ENCODE results near the gene S1PR4. TPM values are rescaled to one million over a fixed set of nuclear protein-coding genes. Genes with fewer than 3 reads are reported as not detected.
"Not testable (repeated sequence)": the region's sequence is repeated elsewhere in the genome, so short reads cannot be mapped to it uniquely, and the experiment has no call there.

The S1PR4 gene
- total and polyA plus RNA-seq, 2 experiments from 2014 or later = 0.24 TPM; not detected in 1

DNA sequence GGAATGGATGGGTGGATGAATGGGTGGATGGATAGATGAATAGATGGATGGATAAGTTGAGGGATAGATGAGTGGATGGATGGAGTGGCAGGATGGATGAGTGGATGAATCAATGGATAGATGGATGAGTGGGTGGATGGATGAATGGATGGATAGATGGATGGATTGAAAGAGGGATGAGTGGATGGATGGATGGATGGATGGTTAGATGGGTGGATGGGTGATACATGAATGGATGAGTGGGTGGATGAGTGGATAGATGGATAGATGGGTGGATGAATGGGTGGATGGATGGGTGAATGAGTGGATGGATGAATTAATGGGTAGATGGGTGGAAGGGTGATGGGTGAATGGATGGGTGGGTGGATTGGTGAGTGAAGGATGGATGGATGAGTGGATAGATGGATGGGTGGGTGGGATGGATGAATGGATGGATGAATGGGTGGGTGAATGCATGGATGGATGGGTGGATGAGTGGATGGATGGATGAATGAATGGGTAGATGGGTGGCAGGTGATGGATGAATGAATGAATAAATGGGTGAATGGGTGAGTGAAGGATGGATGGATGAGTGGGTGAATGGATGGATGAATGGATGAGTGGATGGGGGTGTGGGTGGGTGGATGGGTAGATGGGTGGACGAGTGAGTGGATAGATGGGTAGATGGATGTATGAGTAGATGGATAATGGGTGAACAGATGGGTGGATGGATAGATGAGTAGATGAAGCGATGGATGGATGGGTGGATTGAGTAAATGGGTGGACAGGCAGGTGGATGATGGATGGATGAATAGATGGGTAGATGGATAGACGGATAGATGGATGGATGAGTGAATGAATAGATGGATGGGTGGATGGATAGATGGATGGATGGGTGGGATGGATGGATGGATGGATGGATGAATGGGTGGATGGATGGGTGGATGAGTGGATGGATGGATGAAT lies 25.0 kb upstream of the S1PR4 start:
- H3K4me1 Mint-ChIP-seq = peaks cover 5% of the 10 kb centered on the region; the same call in 2 of the 3 replicates
- no peaks in the 10 kb centered on the region for H3K79me2 ChIP-seq (replicated peaks; ENCODE audit: insufficient read depth)
- H3K36me3 Mint-ChIP-seq (ENCODE audit: low read depth) = no peaks in the 10 kb centered on the region
- ATAC-seq (no peak), DNase-seq (ENCODE audit: low spot score) (no peak)
- no peak overlapping the region for H3K4me3 ChIP-seq
- H3K4me2 ChIP-seq = no peak overlapping the region
- H3K36me3 ChIP-seq (ENCODE audit: insufficient read depth) = no peaks in the 10 kb centered on the region
- 0 out of 2 replicates have a peak, but pooled peaks cover 4% of the 10 kb centered on the region for H3F3A ChIP-seq (replicated peaks; ENCODE audit: low read depth)
- H3K27ac ChIP-seq (ENCODE audit: low read depth) = no peak overlapping the region
- no peaks in the 10 kb centered on the region; the same call in 2 of the 3 replicates for H3K9me3 Mint-ChIP-seq
- H2AFZ ChIP-seq = no peak overlapping the region
- H3K4me3 Mint-ChIP-seq = no peak overlapping the region
- no peak overlapping the region for H3K27ac Mint-ChIP-seq
- H3K9me2 ChIP-seq (ENCODE audit: insufficient read depth) = peaks cover 8% of the 10 kb centered on the region; the same call in 1 of the 2 replicates
- H3K27me3 ChIP-seq (ENCODE audit: insufficient read depth) = no peaks in the 10 kb centered on the region
- peaks cover 9% of the 10 kb centered on the region for H3K27me3 Mint-ChIP-seq (ENCODE audit: insufficient read depth, low read depth, poor library complexity)
- H4K20me1 ChIP-seq (replicated peaks; ENCODE audit: insufficient read depth) = no peaks in the 10 kb centered on the region
- TF ChIP-seq JUNB (IDR thresholded peaks at IDR 0.05; ENCODE audit: unreplicated experiment) = no peak
- no peak for TF ChIP-seq POLR2AphosphoS5 (IDR thresholded peaks at IDR 0.05; ENCODE audit: low read depth)
- TF ChIP-seq, protein P1, sequence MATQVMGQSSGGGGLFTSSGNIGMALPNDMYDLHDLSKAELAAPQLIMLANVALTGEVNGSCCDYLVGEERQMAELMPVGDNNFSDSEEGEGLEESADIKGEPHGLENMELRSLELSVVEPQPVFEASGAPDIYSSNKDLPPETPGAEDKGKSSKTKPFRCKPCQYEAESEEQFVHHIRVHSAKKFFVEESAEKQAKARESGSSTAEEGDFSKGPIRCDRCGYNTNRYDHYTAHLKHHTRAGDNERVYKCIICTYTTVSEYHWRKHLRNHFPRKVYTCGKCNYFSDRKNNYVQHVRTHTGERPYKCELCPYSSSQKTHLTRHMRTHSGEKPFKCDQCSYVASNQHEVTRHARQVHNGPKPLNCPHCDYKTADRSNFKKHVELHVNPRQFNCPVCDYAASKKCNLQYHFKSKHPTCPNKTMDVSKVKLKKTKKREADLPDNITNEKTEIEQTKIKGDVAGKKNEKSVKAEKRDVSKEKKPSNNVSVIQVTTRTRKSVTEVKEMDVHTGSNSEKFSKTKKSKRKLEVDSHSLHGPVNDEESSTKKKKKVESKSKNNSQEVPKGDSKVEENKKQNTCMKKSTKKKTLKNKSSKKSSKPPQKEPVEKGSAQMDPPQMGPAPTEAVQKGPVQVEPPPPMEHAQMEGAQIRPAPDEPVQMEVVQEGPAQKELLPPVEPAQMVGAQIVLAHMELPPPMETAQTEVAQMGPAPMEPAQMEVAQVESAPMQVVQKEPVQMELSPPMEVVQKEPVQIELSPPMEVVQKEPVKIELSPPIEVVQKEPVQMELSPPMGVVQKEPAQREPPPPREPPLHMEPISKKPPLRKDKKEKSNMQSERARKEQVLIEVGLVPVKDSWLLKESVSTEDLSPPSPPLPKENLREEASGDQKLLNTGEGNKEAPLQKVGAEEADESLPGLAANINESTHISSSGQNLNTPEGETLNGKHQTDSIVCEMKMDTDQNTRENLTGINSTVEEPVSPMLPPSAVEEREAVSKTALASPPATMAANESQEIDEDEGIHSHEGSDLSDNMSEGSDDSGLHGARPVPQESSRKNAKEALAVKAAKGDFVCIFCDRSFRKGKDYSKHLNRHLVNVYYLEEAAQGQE (IDR thresholded peaks at IDR 0.05; ENCODE audit: unreplicated experiment) = no peak
- TF ChIP-seq, protein P2, sequence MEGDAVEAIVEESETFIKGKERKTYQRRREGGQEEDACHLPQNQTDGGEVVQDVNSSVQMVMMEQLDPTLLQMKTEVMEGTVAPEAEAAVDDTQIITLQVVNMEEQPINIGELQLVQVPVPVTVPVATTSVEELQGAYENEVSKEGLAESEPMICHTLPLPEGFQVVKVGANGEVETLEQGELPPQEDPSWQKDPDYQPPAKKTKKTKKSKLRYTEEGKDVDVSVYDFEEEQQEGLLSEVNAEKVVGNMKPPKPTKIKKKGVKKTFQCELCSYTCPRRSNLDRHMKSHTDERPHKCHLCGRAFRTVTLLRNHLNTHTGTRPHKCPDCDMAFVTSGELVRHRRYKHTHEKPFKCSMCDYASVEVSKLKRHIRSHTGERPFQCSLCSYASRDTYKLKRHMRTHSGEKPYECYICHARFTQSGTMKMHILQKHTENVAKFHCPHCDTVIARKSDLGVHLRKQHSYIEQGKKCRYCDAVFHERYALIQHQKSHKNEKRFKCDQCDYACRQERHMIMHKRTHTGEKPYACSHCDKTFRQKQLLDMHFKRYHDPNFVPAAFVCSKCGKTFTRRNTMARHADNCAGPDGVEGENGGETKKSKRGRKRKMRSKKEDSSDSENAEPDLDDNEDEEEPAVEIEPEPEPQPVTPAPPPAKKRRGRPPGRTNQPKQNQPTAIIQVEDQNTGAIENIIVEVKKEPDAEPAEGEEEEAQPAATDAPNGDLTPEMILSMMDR (conservative IDR thresholded peaks at IDR 0.05; ENCODE audit: low read depth in 2 of 2) = no peak
- TF ChIP-seq NANOG (IDR thresholded peaks at IDR 0.05; ENCODE audit: borderline replicate concordance) = no peak
- no peak for TF ChIP-seq ZNF331 (CRISPR knock-in tag; IDR thresholded peaks at IDR 0.05; ENCODE audit: low read depth)
- TF ChIP-seq EZH2 (IDR thresholded peaks at IDR 0.05; ENCODE audit: low read depth, unreplicated experiment) = no peak
- TF ChIP-seq, protein P3, sequence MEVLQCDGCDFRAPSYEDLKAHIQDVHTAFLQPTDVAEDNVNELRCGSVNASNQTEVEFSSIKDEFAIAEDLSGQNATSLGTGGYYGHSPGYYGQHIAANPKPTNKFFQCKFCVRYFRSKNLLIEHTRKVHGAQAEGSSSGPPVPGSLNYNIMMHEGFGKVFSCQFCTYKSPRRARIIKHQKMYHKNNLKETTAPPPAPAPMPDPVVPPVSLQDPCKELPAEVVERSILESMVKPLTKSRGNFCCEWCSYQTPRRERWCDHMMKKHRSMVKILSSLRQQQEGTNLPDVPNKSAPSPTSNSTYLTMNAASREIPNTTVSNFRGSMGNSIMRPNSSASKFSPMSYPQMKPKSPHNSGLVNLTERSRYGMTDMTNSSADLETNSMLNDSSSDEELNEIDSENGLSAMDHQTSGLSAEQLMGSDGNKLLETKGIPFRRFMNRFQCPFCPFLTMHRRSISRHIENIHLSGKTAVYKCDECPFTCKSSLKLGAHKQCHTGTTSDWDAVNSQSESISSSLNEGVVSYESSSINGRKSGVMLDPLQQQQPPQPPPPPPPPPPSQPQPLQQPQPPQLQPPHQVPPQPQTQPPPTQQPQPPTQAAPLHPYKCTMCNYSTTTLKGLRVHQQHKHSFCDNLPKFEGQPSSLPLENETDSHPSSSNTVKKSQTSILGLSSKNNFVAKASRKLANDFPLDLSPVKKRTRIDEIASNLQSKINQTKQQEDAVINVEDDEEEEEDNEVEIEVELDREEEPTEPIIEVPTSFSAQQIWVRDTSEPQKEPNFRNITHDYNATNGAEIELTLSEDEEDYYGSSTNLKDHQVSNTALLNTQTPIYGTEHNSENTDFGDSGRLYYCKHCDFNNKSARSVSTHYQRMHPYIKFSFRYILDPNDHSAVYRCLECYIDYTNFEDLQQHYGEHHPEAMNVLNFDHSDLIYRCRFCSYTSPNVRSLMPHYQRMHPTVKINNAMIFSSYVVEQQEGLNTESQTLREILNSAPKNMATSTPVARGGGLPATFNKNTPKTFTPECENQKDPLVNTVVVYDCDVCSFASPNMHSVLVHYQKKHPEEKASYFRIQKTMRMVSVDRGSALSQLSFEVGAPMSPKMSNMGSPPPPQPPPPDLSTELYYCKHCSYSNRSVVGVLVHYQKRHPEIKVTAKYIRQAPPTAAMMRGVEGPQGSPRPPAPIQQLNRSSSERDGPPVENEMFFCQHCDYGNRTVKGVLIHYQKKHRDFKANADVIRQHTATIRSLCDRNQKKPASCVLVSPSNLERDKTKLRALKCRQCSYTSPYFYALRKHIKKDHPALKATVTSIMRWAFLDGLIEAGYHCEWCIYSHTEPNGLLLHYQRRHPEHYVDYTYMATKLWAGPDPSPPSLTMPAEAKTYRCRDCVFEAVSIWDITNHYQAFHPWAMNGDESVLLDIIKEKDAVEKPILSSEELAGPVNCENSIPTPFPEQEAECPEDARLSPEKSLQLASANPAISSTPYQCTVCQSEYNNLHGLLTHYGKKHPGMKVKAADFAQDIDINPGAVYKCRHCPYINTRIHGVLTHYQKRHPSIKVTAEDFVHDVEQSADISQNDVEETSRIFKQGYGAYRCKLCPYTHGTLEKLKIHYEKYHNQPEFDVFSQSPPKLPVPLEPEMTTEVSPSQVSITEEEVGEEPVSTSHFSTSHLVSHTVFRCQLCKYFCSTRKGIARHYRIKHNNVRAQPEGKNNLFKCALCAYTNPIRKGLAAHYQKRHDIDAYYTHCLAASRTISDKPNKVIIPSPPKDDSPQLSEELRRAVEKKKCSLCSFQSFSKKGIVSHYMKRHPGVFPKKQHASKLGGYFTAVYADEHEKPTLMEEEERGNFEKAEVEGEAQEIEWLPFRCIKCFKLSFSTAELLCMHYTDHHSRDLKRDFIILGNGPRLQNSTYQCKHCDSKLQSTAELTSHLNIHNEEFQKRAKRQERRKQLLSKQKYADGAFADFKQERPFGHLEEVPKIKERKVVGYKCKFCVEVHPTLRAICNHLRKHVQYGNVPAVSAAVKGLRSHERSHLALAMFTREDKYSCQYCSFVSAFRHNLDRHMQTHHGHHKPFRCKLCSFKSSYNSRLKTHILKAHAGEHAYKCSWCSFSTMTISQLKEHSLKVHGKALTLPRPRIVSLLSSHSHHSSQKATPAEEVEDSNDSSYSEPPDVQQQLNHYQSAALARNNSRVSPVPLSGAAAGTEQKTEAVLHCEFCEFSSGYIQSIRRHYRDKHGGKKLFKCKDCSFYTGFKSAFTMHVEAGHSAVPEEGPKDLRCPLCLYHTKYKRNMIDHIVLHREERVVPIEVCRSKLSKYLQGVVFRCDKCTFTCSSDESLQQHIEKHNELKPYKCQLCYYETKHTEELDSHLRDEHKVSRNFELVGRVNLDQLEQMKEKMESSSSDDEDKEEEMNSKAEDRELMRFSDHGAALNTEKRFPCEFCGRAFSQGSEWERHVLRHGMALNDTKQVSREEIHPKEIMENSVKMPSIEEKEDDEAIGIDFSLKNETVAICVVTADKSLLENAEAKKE (CRISPR knock-in tag; IDR thresholded peaks at IDR 0.05) = no peak
- no peak for TF ChIP-seq ZNF114 (CRISPR knock-in tag; IDR thresholded peaks at IDR 0.05)
- no peaks in the 10 kb centered on the region for H3K4me1 ChIP-seq (ENCODE audit: insufficient read depth)

DNA sequence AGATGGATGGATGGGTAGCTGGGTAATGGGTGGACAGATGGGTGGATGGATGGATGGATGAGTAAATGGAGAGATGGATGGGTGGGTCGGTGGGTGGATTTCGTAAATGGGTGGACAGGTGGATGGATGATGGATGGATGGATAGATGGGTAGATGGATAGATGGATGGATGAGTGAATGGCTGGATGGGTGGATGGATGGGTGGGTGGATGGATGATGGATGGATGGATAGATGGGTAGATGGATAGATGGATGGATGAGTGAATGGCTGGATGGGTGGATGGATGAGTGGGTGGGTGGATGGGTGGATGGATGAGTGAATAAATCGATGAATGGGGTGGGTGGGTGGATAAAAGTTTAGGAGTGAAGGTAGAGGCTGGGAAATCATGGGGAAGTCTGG lies 24.1 kb upstream of the S1PR4 start:
- H3K27me3 Mint-ChIP-seq (ENCODE audit: insufficient read depth, low read depth, poor library complexity); DNase-seq (ENCODE audit: low spot score); H3K9me3 Mint-ChIP-seq; H3K4me3 ChIP-seq; H3K4me1 ChIP-seq (ENCODE audit: insufficient read depth); H3K4me2 ChIP-seq; H4K20me1 ChIP-seq (replicated peaks; ENCODE audit: insufficient read depth); H3K27ac ChIP-seq (ENCODE audit: low read depth); H3K9me2 ChIP-seq (ENCODE audit: insufficient read depth); H3K4me3 Mint-ChIP-seq; H3K36me3 ChIP-seq (ENCODE audit: insufficient read depth); H3K27ac Mint-ChIP-seq; H3K79me2 ChIP-seq (replicated peaks; ENCODE audit: insufficient read depth); H3K36me3 Mint-ChIP-seq (ENCODE audit: low read depth); H3K4me1 Mint-ChIP-seq; ATAC-seq; H2AFZ ChIP-seq; H3F3A ChIP-seq (replicated peaks; ENCODE audit: low read depth); H3K27me3 ChIP-seq (ENCODE audit: insufficient read depth): not testable (repeated sequence)

Measured in GM23338 (cell line).